OCI-LY3 (cell line): ENCODE data around the gene CIAO2B.

Experiments used
- H2AFZ ChIP-seq: fragments of 200-600, 300-600 bp; shearing (Covaris generic); 2 replicates; pipeline ENCODE4 v1.6.0; 2014; ENCODE audit warnings: antibody characterized with exemption, low read depth, low read length
- H3K27ac ChIP-seq: fragments of 200-600, 300-600 bp; sonication (generic); 2 replicates; pipeline ENCODE4 v1.5.1; 2014; ENCODE audit warnings: mild to moderate bottlenecking, low read length, moderate library complexity, mixed read lengths
- H3K27me3 ChIP-seq: fragments of 200-600, 300-600 bp; sonication (generic); 2 replicates; pipeline ENCODE4 v1.6.1; 2014; ENCODE audit warnings: low read depth, low read length, mixed read lengths
- H3K36me3 ChIP-seq: fragments of 200-600, 300-600 bp; sonication (generic); replicated peaks from 2 replicates; pipeline ENCODE3; 2014; ENCODE audit warnings: low read depth, low read length, mixed read lengths
- H3K4me1 ChIP-seq: fragments of 300-600, 200-600 bp; sonication (generic); 2 replicates; pipeline ENCODE4 v1.6.1; 2014; ENCODE audit warnings: low read length, mixed read lengths
- H3K4me2 ChIP-seq: fragments of 200-600, 300-600 bp; sonication (generic); 2 replicates; pipeline ENCODE4 v1.6.1; 2014; ENCODE audit warnings: low read length, mixed read lengths
- H3K4me3 ChIP-seq: fragments of 300-600, 200-600 bp; sonication (generic); 2 replicates; pipeline ENCODE4 v1.5.1; 2014; ENCODE audit warnings: antibody characterized with exemption, mild to moderate bottlenecking, low read length, moderate library complexity
- H3K79me2 ChIP-seq: fragments of 300-600, 200-600 bp; shearing (Covaris generic); 2 replicates; pipeline ENCODE4 v1.6.1; 2014; ENCODE audit warnings: mild to moderate bottlenecking, low read length, mixed read lengths
- H3K9ac ChIP-seq: fragments of 300-600, 200-600 bp; shearing (Covaris generic); 2 replicates; pipeline ENCODE4 v1.6.0; 2014; ENCODE audit warnings: mild to moderate bottlenecking, low read length, moderate library complexity
- H3K9me3 ChIP-seq: fragments of 200-600, 300-600 bp; shearing (Covaris generic); 2 replicates; pipeline ENCODE4 v1.6.1; 2014; ENCODE audit warnings: low read length, mixed read lengths; ENCODE audit not compliant: insufficient read depth
- H4K20me1 ChIP-seq: fragments of 200-600, 300-600 bp; sonication (generic); 2 replicates; pipeline ENCODE4 v1.6.1; 2016; ENCODE audit warnings: low read length, mixed read lengths; ENCODE audit not compliant: insufficient read depth
- CTCF ChIP-seq: fragments of 200-600, 300-600 bp; sonication (generic); IDR thresholded peaks from 2 replicates; pipeline ENCODE4 v1.5.1; 2014; ENCODE audit warnings: antibody characterized with exemption, low read length, low read depth
- EZH2phosphoT487 ChIP-seq: fragments of 200-600 bp; shearing (Covaris generic); IDR thresholded peaks from 2 replicates; pipeline ENCODE4 v1.6.1; 2018; ENCODE audit warnings: antibody characterized with exemption, mixed run types, low read depth

Gene CIAO2B

GRCh38 chr16:66934138-66934838 is at the start of gene CIAO2B:
TSS of gene CIAO2B (minus strand) at chr16:66934402. CDS start at chr16:66934364, 38 bp downstream.
- TF ChIP-seq EZH2phosphoT487 (no peak), CTCF (no peak)
- Histone ChIP-seq H3K79me2 (peaks cover 47% of the 10 kb centered on the region), H3K9me3 (no peaks in the 10 kb centered on the region), H3K27me3 (no peaks in the 10 kb centered on the region), H3K9ac (peak within 1 kb of the TSS; percentile 98), H2AFZ (peak within 1 kb of the TSS; percentile 80; the same call in 1 of the 2 replicates), H3K4me3 (peak within 1 kb of the TSS; percentile 85), H3K4me2 (peak within 1 kb of the TSS; percentile 100), H4K20me1 (0 out of 2 replicates have a peak, but pooled peaks cover 3% of the 10 kb centered on the region), H3K36me3 (peaks cover 9% of the 10 kb centered on the region), H3K4me1 (peaks cover 13% of the 10 kb centered on the region), H3K27ac (peak within 1 kb of the TSS; percentile 69)

GRCh38 chr16:66983033-66983432 is 48.8 kb upstream of the CIAO2B start:
- Histone ChIP-seq H3K27ac (no peak overlapping the region), H3K27me3 (no peaks in the 10 kb centered on the region), H3K79me2 (no peaks in the 10 kb centered on the region), H3K9me3 (no peaks in the 10 kb centered on the region), H3K4me3 (no peak overlapping the region), H4K20me1 (no peaks in the 10 kb centered on the region), H3K9ac (no peak overlapping the region), H3K4me1 (no peaks in the 10 kb centered on the region), H3K4me2 (no peak overlapping the region), H3K36me3 (no peaks in the 10 kb centered on the region), H2AFZ (no peak overlapping the region)
- TF ChIP-seq CTCF (no peak), EZH2phosphoT487 (no peak)

GRCh38 chr16:66979011-66979717 is 45.0 kb upstream of the CIAO2B start:
- H2AFZ ChIP-seq = no peak overlapping the region
- no peaks in the 10 kb centered on the region for H3K79me2 ChIP-seq
- TF ChIP-seq CTCF = no peak
- TF ChIP-seq EZH2phosphoT487 = no peak
- no peak overlapping the region for H3K4me3 ChIP-seq
- no peak overlapping the region for H3K27ac ChIP-seq
- H3K9me3 ChIP-seq = no peaks in the 10 kb centered on the region
- H3K36me3 ChIP-seq = no peaks in the 10 kb centered on the region
- no peak overlapping the region for H3K9ac ChIP-seq
- H3K4me1 ChIP-seq = no peaks in the 10 kb centered on the region
- no peaks in the 10 kb centered on the region for H3K27me3 ChIP-seq
- no peak overlapping the region for H3K4me2 ChIP-seq
- no peaks in the 10 kb centered on the region for H4K20me1 ChIP-seq

- TF ChIP-seq CTCF (peak; percentile 87), EZH2phosphoT487 (no peak)
- peak overlapping the region; percentile 52; the same call in 1 of the 2 replicates for H2AFZ ChIP-seq
- H3K4me2 ChIP-seq = 0 out of 2 replicates have a peak overlapping the region, but pooled peaks have one; percentile 11
- H3K4me1 ChIP-seq = no peaks in the 10 kb centered on the region
- no peaks in the 10 kb centered on the region for H3K36me3 ChIP-seq
- H3K4me3 ChIP-seq = no peak overlapping the region
- H3K9me3 ChIP-seq = no peaks in the 10 kb centered on the region
- no peaks in the 10 kb centered on the region for H4K20me1 ChIP-seq
- no peak overlapping the region for H3K9ac ChIP-seq
- H3K79me2 ChIP-seq = no peaks in the 10 kb centered on the region
- no peaks in the 10 kb centered on the region for H3K27me3 ChIP-seq
- H3K27ac ChIP-seq = no peak overlapping the region
Measured at GRCh38 chr16:66977341-66978113, 43.3 kb upstream of the CIAO2B start.
